Testis (tissue), 3 donors: ENCODE measurements around the gene NAA20. TPM values are rescaled to one million over a fixed set of nuclear protein-coding genes. Genes with fewer than 3 reads are reported as not detected.

ENCODE experiments used
- DNase-seq: peaks from one replicate; pipeline ENCODE4 v3.0.0-alpha.2; 2019
- H3K27ac ChIP-seq, 2 donors: fragments of 200-600 bp; sonication (generic); one replicate each; pipeline ENCODE4 v1.5.1; 2019
- H3K27me3 ChIP-seq: fragments of 200-600 bp; sonication (generic); one replicate; pipeline ENCODE4 v1.5.1; 2019
- H3K36me3 ChIP-seq: fragments of 200-600 bp; sonication (generic); one replicate; pipeline ENCODE4 v1.5.1; 2017; ENCODE audit warnings: low read depth; ENCODE audit errors: missing control alignments
- H3K4me1 ChIP-seq: fragments of 200-600 bp; sonication (generic); one replicate; pipeline ENCODE4 v1.5.1; 2019
- H3K4me3 ChIP-seq, 2 donors: fragments of 200-600 bp; sonication (generic); one replicate each; pipeline ENCODE4 v1.5.1; 2017 to 2019
- H3K9me3 ChIP-seq: fragments of 200-600 bp; sonication (generic); one replicate; pipeline ENCODE4 v1.5.1; 2017
- CTCF ChIP-seq, 3 experiments: fragments of 450-650 bp in 2 of 3; fragments of 200-600 bp in 1 of 3; sonication (generic) in 1 of 3; IDR thresholded peaks; one replicate each; pipeline ENCODE4 v1.5.1; 2016 to 2019; ENCODE audit warnings: antibody characterized with exemption in 3 of 3, mild to moderate bottlenecking in 2 of 3, moderate library complexity in 1 of 3
- POLR2A ChIP-seq: fragments of 450-650 bp; IDR thresholded peaks from one replicate; pipeline ENCODE4 v1.6.1; 2017; ENCODE audit warnings: antibody characterized with exemption, mild to moderate bottlenecking, moderate library complexity
- WGBS, 2 donors: methylation state at CpG; one replicate each; pipeline ENCODE4 v1.1.5; 2018; 5-methylcytosine and 5-hydroxymethylcytosine counted together
- intact Hi-C: fragments of 100-400 bp; cut with DNase I; formaldehyde crosslinking; loops from one replicate; pipeline ENCODE4 v1.15.1; 2023; ENCODE audit warnings: low total_unique reads
- polyA plus RNA-seq: library from polyadenylated mRNA; stranded (reverse); fragments of 350-450 nt; fragmentation: Illumina TruSeq; extraction: RNeasy Lipid Tissue Mini Kit (QIAGEN cat#74804); gene quantifications from one replicate; pipeline ENCODE4 v1.2.3, GENCODE V29; 2014; ENCODE audit warnings: low read depth, low replicate concordance; ENCODE audit not compliant: insufficient read depth
- total RNA-seq, 2 donors: library from RNA; depleted of rRNA; stranded (reverse); fragments of >200 nt; gene quantifications; one replicate each; pipeline ENCODE4 v1.2.3, GENCODE V29; 2016

Gene NAA20
- total and polyA plus RNA-seq, 3 donors from 2014 or later, result 41.3 to 176 (median 53.9) TPM

GRCh38 chr20:20027284-20027683, 10.1 kb downstream of the NAA20 start:
- 95 to 97% methylated on average over 2 of the region's 2 CpGs for WGBS, 2 donors
- Histone ChIP-seq H3K4me3 (no peak overlapping the region), H3K4me1 (peaks cover under 1% of the 10 kb centered on the region), H3K27me3 (no peaks in the 10 kb centered on the region), H3K27ac (no peak overlapping the region), H3K36me3 (no peaks in the 10 kb centered on the region), H3K9me3 (no peaks in the 10 kb centered on the region)
- no peak for DNase-seq
- intact Hi-C loops, result no loop called here
- TF ChIP-seq CTCF (IDR thresholded peaks at IDR 0.05), result no peak
- TF ChIP-seq POLR2A, result no peak

- H3K36me3 ChIP-seq, result no peaks in the 10 kb centered on the region
- H3K9me3 ChIP-seq, result no peaks in the 10 kb centered on the region
- intact Hi-C loops, result no loop called here
- no peak overlapping the region for H3K27ac ChIP-seq
- 88 to 95% methylated on average over 5 of the region's 5 CpGs for WGBS, 2 donors
- no peak for DNase-seq
- H3K4me3 ChIP-seq, result no peak overlapping the region
- TF ChIP-seq CTCF (IDR thresholded peaks at IDR 0.05) (no peak), POLR2A (no peak)
- H3K27me3 ChIP-seq, result no peaks in the 10 kb centered on the region
- peaks cover 10% of the 10 kb centered on the region for H3K4me1 ChIP-seq
Observed at GRCh38 chr20:20031790-20032189, 14.6 kb downstream of the NAA20 start.

- intact Hi-C loops, result no loop called here
- no peaks in the 10 kb centered on the region for H3K9me3 ChIP-seq
- H3K4me1 ChIP-seq, result peaks cover 10% of the 10 kb centered on the region
- H3K36me3 ChIP-seq, result no peaks in the 10 kb centered on the region
- H3K27ac ChIP-seq, result peak overlapping the region; percentile 21 to 71
- TF ChIP-seq POLR2A (no peak), CTCF (IDR thresholded peaks at IDR 0.05) (no peak)
- whole genome bisulfite sequencing, 2 donors, result 24 to 50% methylated on average over 4 of the region's 4 CpGs
- H3K4me3 ChIP-seq, result no peak overlapping the region
- DNase-seq, result peak; percentile 60
- no peaks in the 10 kb centered on the region for H3K27me3 ChIP-seq
Observed at GRCh38 chr20:20034486-20034885, 17.3 kb downstream of the NAA20 start.

DNA sequence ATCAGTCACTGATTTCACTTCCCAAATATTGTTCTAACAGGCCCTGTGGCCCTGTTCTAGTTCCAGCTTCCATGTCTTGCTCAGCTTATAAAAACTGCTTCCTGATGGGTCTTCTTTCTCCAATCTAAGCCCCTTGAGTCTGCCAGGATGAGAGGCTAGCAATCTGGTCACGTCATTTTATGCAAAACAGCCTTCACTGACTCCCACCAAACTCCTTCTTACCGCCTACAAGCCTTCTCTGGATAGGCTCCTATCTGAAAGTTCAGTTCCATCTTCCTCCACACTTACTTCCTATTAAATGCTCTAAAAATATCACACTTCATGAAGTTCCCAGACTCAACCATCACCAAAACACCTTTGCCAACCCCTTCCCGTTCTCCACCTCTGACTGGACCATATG, 19.6 kb downstream of the NAA20 start:
- peaks cover 10% of the 10 kb centered on the region for H3K4me1 ChIP-seq
- TF ChIP-seq CTCF (IDR thresholded peaks at IDR 0.05), result no peak
- TF ChIP-seq POLR2A, result no peak
- no peaks in the 10 kb centered on the region for H3K27me3 ChIP-seq
- no peaks in the 10 kb centered on the region for H3K36me3 ChIP-seq
- intact Hi-C loops, result no loop called here
- H3K27ac ChIP-seq, result peak overlapping the region in 1 of 2 donors; percentile 33
- H3K4me3 ChIP-seq, result no peak overlapping the region
- WGBS, 2 donors, result 86 to 91% methylated on average over 3 of the region's 3 CpGs
- no peak for DNase-seq
- H3K9me3 ChIP-seq, result no peaks in the 10 kb centered on the region

DNA sequence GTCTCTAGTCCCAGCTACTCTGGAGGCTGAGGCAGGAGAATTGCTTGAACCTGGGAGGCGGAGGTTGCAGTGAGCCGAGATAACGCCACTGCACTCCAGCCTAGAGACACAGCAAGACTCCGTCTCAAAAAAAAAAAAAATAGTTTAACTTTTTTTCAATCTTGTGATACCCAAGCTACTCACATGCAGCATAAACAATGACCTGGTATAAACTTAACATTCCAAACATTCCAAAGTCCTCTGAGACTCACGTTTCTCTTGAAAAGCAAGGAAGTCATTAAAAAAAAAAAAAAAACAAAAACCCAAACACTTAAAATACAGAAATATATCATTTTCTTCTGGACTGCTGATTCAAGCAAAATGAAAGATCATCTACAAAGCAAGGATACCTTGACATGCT, 20.8 kb downstream of the NAA20 start:
- intact Hi-C loops, result no loop called here
- Histone ChIP-seq H3K4me3 (no peak overlapping the region), H3K4me1 (peaks cover 10% of the 10 kb centered on the region), H3K27me3 (no peaks in the 10 kb centered on the region), H3K27ac (peak overlapping the region in 1 of 2 donors; percentile 19), H3K9me3 (no peaks in the 10 kb centered on the region), H3K36me3 (no peaks in the 10 kb centered on the region)
- 42 to 60% methylated on average over 5 of the region's 5 CpGs for WGBS, 2 donors
- no peak for DNase-seq
- TF ChIP-seq CTCF (IDR thresholded peaks at IDR 0.05) (no peak), POLR2A (no peak)
